Endothelial cell (in vitro differentiated cells): Measurements from ENCODE around the gene NEIL1. TPM values are rescaled to one million over a fixed set of nuclear protein-coding genes. Genes with fewer than 3 reads are reported as not detected.

Experiments
- DNase-seq: peaks from one replicate; pipeline ENCODE4 v3.0.0; 2021; ENCODE audit warnings: low spot score
- H3K27ac Mint-ChIP-seq: one replicate; pipeline ENCODE4 v1.8.0; 2021; ENCODE audit warnings: mixed read lengths, inconsistent platforms; ENCODE audit not compliant: unreplicated experiment
- H3K27me3 Mint-ChIP-seq: one replicate; pipeline ENCODE4 v1.8.0; 2021; ENCODE audit warnings: mild to moderate bottlenecking, moderate library complexity, mixed read lengths, inconsistent platforms; ENCODE audit not compliant: unreplicated experiment
- H3K36me3 Mint-ChIP-seq: one replicate; pipeline ENCODE4 v1.8.0; 2021; ENCODE audit warnings: mild to moderate bottlenecking, low read depth, mixed read lengths, inconsistent platforms; ENCODE audit not compliant: unreplicated experiment
- H3K4me1 Mint-ChIP-seq: one replicate; pipeline ENCODE4 v1.8.0; 2021; ENCODE audit warnings: mild to moderate bottlenecking, mixed read lengths, inconsistent platforms; ENCODE audit not compliant: unreplicated experiment
- H3K4me3 Mint-ChIP-seq: one replicate; pipeline ENCODE4 v1.8.0; 2021; ENCODE audit warnings: mild to moderate bottlenecking, mixed read lengths, inconsistent platforms; ENCODE audit not compliant: unreplicated experiment
- H3K9me3 Mint-ChIP-seq: one replicate; pipeline ENCODE4 v1.8.0; 2021; ENCODE audit warnings: mixed read lengths, inconsistent platforms; ENCODE audit not compliant: unreplicated experiment
- microRNA-seq: library from miRNA; unstranded; fragments of <30 nt; microRNA quantifications from one replicate; pipeline ENCODE4, GENCODE V29; 2020; ENCODE audit not compliant: unreplicated experiment
- total RNA-seq: library from RNA; stranded (reverse); fragmentation: NEBNext Ultra II Directional; extraction: Animal tissue kit (Norgen Biotek cat#: 25700); gene quantifications from one replicate; pipeline ENCODE4 v1.2.1, GENCODE V29; 2021; ENCODE audit not compliant: unreplicated experiment
- TF ChIP-seq, protein P1 (sequence below): fragments of 200-600 bp; sonication (generic); IDR thresholded peaks from one replicate; pipeline ENCODE4 v1.5.0; 2021; ENCODE audit warnings: antibody characterized with exemption; ENCODE audit not compliant: unreplicated experiment

The NEIL1 gene
- total RNA-seq, 1 donor from 2014 or later = 149 TPM

DNA sequence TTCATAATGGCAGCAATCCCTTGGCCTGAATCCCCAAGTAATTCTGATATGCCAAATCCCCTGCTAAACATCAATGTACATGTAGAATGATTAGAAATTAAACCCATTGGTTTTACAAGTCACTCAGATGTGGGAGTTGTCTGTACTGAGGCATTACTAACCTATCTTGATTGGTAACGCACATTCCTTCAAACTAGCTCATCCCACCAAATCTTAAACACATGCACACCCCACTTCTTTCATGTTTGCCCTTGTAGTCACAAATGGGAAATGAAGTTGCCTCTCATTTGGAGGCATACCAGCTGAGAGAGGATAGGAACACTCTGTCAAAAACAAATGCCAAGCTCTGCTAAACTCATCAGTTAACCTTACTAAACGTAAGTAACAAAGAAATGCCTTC lies 50.7 kb downstream of the NEIL1 start:
- no peaks in the 10 kb centered on the region for H3K9me3 Mint-ChIP-seq
- peak overlapping the region; percentile 37 for H3K4me3 Mint-ChIP-seq
- DNase-seq = no peak
- H3K27ac Mint-ChIP-seq = no peak overlapping the region
- no peaks in the 10 kb centered on the region for H3K4me1 Mint-ChIP-seq
- peaks cover 39% of the 10 kb centered on the region for H3K36me3 Mint-ChIP-seq
- TF ChIP-seq, protein P1, sequence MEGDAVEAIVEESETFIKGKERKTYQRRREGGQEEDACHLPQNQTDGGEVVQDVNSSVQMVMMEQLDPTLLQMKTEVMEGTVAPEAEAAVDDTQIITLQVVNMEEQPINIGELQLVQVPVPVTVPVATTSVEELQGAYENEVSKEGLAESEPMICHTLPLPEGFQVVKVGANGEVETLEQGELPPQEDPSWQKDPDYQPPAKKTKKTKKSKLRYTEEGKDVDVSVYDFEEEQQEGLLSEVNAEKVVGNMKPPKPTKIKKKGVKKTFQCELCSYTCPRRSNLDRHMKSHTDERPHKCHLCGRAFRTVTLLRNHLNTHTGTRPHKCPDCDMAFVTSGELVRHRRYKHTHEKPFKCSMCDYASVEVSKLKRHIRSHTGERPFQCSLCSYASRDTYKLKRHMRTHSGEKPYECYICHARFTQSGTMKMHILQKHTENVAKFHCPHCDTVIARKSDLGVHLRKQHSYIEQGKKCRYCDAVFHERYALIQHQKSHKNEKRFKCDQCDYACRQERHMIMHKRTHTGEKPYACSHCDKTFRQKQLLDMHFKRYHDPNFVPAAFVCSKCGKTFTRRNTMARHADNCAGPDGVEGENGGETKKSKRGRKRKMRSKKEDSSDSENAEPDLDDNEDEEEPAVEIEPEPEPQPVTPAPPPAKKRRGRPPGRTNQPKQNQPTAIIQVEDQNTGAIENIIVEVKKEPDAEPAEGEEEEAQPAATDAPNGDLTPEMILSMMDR = no peak
- peaks cover 2% of the 10 kb centered on the region for H3K27me3 Mint-ChIP-seq

DNA sequence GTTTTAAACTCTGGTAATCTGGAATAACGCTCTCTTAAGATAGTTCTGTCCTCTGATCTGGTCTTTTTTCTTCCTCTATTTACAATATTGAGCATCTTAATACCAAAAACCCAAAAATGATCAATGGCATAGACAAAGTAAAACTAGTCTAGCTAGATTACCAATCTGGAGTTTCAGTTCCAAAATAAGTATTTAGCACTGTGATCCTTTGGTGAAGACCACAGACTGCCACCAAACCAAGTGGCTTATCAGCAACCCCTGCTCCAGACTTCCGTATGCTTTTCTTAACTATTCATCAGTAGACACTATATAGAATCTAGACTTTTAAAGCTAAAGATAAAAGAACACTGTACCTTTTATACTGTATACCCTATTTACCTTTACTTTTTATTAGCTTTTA lies 57.1 kb downstream of the NEIL1 start:
- Mint-ChIP-seq H3K4me1 (no peaks in the 10 kb centered on the region), H3K27ac (no peak overlapping the region), H3K27me3 (no peaks in the 10 kb centered on the region), H3K9me3 (no peaks in the 10 kb centered on the region), H3K36me3 (peaks cover 31% of the 10 kb centered on the region), H3K4me3 (no peak overlapping the region)
- TF ChIP-seq, protein P1 = no peak
- DNase-seq = no peak

Small RNA genes within 50 kb of the gene (microRNA-seq; reads per million reads assigned to microRNA genes)
- not detected for gene MIR631

Other genes with a start within 250 kb of the NEIL1 start
- 132 TPM for gene C15orf39, start 145.2 kb upstream of the NEIL1 start, total RNA-seq
- gene GOLGA6C, start 88.7 kb upstream of the NEIL1 start, total RNA-seq = not detected
- 1.2 TPM for gene GOLGA6D, start 64.2 kb upstream of the NEIL1 start, total RNA-seq
- gene COMMD4, start 11.0 kb upstream of the NEIL1 start, total RNA-seq = 165 TPM
- 237 TPM for gene MAN2C1, start 21.6 kb downstream of the NEIL1 start, total RNA-seq
- 67.3 TPM for gene SIN3A, start 104.7 kb downstream of the NEIL1 start, total RNA-seq
- 41.9 TPM for gene PTPN9, start 232.3 kb downstream of the NEIL1 start, total RNA-seq